Measurements from ENCODE around the gene SRP14.
A peak's percentile ranks its signal among the peaks of the same experiment; 100 is the strongest.

SRP14 gene

GRCh38 chr15:40069178-40070165 lies 30.5 kb upstream of the SRP14 start:
- Histone ChIP-seq H3K4me3 (replicated peaks; ENCODE audit: low read depth, low read length) (no peak overlapping the region; the same call in 1 of the 2 replicates), H3K27me3 (replicated peaks; ENCODE audit: control insufficient read depth, insufficient read depth, low read length) (no peaks in the 10 kb centered on the region), H3K36me3 (ENCODE audit: control insufficient read depth, insufficient read depth, low read length) (no peaks in the 10 kb centered on the region; the same call in 1 of the 2 replicates)
- no peak for TF ChIP-seq CTCF (IDR thresholded peaks at IDR 0.05; ENCODE audit: insufficient read depth, low read length, poor library complexity, severe bottlenecking)
- DNase-seq (ENCODE audit: extremely low read depth, insufficient read length), result peak; percentile 84

- DNase-seq (ENCODE audit: extremely low read depth, insufficient read length), result no peak
- Histone ChIP-seq H3K27me3 (replicated peaks; ENCODE audit: control insufficient read depth, insufficient read depth, low read length) (no peaks in the 10 kb centered on the region), H3K36me3 (ENCODE audit: control insufficient read depth, insufficient read depth, low read length) (no peaks in the 10 kb centered on the region; the same call in 1 of the 2 replicates), H3K4me3 (replicated peaks; ENCODE audit: low read depth, low read length) (no peak overlapping the region)
- no peak for TF ChIP-seq CTCF (IDR thresholded peaks at IDR 0.05; ENCODE audit: insufficient read depth, low read length, poor library complexity, severe bottlenecking)
Measured at GRCh38 chr15:40067921-40068624, 29.1 kb upstream of the SRP14 start.

GRCh38 chr15:40066589-40066988 lies 27.6 kb upstream of the SRP14 start:
- Histone ChIP-seq H3K27me3 (replicated peaks; ENCODE audit: control insufficient read depth, insufficient read depth, low read length) (no peaks in the 10 kb centered on the region), H3K36me3 (ENCODE audit: control insufficient read depth, insufficient read depth, low read length) (no peaks in the 10 kb centered on the region; the same call in 1 of the 2 replicates), H3K4me3 (replicated peaks; ENCODE audit: low read depth, low read length) (no peak overlapping the region)
- DNase-seq (ENCODE audit: extremely low read depth, insufficient read length), result no peak
- no peak for TF ChIP-seq CTCF (IDR thresholded peaks at IDR 0.05; ENCODE audit: insufficient read depth, low read length, poor library complexity, severe bottlenecking)

GRCh38 chr15:40065166-40065565 lies 26.2 kb upstream of the SRP14 start:
- H3K36me3 ChIP-seq (ENCODE audit: control insufficient read depth, insufficient read depth, low read length), result no peaks in the 10 kb centered on the region; the same call in 1 of the 2 replicates
- no peak overlapping the region for H3K4me3 ChIP-seq (replicated peaks; ENCODE audit: low read depth, low read length)
- DNase-seq (ENCODE audit: extremely low read depth, insufficient read length), result no peak
- no peaks in the 10 kb centered on the region for H3K27me3 ChIP-seq (replicated peaks; ENCODE audit: control insufficient read depth, insufficient read depth, low read length)
- TF ChIP-seq CTCF (IDR thresholded peaks at IDR 0.05; ENCODE audit: insufficient read depth, low read length, poor library complexity, severe bottlenecking), result no peak

- H3K4me3 ChIP-seq (replicated peaks; ENCODE audit: low read depth, low read length), result peak overlapping the region; percentile 41
- no peak for TF ChIP-seq CTCF (IDR thresholded peaks at IDR 0.05; ENCODE audit: insufficient read depth, low read length, poor library complexity, severe bottlenecking)
- peak; percentile 72 for DNase-seq (ENCODE audit: extremely low read depth, insufficient read length)
- no peaks in the 10 kb centered on the region; the same call in 1 of the 2 replicates for H3K36me3 ChIP-seq (ENCODE audit: control insufficient read depth, insufficient read depth, low read length)
- H3K27me3 ChIP-seq (replicated peaks; ENCODE audit: control insufficient read depth, insufficient read depth, low read length), result no peaks in the 10 kb centered on the region
Measured at GRCh38 chr15:40064231-40064894, 25.4 kb upstream of the SRP14 start.

Measured in GM06990 (cell line).